ENCODE results near the gene DYNLT3. TPM values are rescaled to one million over a fixed set of nuclear protein-coding genes. Genes with fewer than 3 reads are reported as not detected.

The DYNLT3 gene
- total RNA-seq, 6 experiments from 2014 or later, result 13.1 to 24.4 (median 17.7) TPM

DNA sequence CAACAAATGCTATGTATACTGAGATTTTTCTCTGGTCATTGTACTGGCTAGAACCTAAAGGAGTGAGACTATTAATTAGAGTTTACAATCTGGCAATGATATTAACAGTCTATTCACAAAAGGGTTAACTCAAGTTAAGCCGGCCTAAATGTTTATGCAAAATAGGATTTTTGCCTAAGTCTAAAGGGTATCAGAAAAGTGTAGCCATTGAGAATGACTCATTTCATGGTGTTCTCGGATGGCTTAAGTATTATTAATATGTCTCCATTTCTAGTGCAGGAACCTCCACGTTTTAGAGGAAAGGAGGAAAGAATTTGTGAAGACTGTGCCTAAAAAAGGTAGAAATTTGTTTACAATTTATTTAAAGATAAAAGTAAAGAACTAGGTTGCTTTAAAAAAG, 29.8 kb downstream of the DYNLT3 start:
- H3K36me3 ChIP-seq, result no peaks in the 10 kb centered on the region

DNA sequence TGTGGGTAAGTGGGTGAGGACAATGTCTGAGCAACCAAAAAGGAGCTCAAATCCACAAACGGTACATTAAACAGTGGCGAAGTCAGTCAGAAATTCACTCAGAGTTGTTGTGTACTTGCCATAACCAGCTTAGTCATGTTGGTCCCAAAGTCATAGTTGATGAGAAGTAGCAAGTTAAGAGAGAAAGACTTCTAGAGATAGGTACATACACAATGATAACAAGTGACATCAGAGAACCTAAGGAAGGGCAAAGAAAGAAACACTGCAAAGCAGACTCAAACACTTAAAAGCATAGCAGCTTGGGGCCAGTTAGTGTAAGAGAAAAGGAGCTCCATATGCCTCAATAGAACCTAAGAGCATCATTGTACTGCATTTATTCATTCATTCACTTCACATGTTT, 30.2 kb downstream of the DYNLT3 start:
- WGBS (ENCODE audit: insufficient coverage, low coverage, low lambda C conversion rate, missing lambda C conversion rate), result 83% methylated on average over 2 of the region's 2 CpGs
- ATAC-seq (no peak), DNase-seq (no peak)
- no peaks in the 10 kb centered on the region for H3K9me3 ChIP-seq
- H3K4me1 ChIP-seq, result no peaks in the 10 kb centered on the region
- H3K27ac ChIP-seq, result no peak overlapping the region
- intact Hi-C loops (cut with DNase I), result no loop called here
- H3K4me3 ChIP-seq, result no peak overlapping the region
- no peaks in the 10 kb centered on the region for H3K27me3 ChIP-seq
- TF ChIP-seq, protein P1, sequence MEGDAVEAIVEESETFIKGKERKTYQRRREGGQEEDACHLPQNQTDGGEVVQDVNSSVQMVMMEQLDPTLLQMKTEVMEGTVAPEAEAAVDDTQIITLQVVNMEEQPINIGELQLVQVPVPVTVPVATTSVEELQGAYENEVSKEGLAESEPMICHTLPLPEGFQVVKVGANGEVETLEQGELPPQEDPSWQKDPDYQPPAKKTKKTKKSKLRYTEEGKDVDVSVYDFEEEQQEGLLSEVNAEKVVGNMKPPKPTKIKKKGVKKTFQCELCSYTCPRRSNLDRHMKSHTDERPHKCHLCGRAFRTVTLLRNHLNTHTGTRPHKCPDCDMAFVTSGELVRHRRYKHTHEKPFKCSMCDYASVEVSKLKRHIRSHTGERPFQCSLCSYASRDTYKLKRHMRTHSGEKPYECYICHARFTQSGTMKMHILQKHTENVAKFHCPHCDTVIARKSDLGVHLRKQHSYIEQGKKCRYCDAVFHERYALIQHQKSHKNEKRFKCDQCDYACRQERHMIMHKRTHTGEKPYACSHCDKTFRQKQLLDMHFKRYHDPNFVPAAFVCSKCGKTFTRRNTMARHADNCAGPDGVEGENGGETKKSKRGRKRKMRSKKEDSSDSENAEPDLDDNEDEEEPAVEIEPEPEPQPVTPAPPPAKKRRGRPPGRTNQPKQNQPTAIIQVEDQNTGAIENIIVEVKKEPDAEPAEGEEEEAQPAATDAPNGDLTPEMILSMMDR (IDR thresholded peaks at IDR 0.05), result no peak
- no peak for TF ChIP-seq POLR2A (IDR thresholded peaks at IDR 0.05)
- H3K36me3 ChIP-seq, result no peaks in the 10 kb centered on the region

More for the DNA sequence above, 29.8 kb downstream of the DYNLT3 start:
- TF ChIP-seq POLR2A (IDR thresholded peaks at IDR 0.05), result no peak
- TF ChIP-seq, protein P1 (IDR thresholded peaks at IDR 0.05), result no peak
- Histone ChIP-seq H3K27ac (no peak overlapping the region), H3K27me3 (no peaks in the 10 kb centered on the region), H3K9me3 (no peaks in the 10 kb centered on the region), H3K4me1 (no peaks in the 10 kb centered on the region), H3K4me3 (no peak overlapping the region)
- intact Hi-C loops (cut with DNase I), result no loop called here
- DNase-seq (no peak), ATAC-seq (no peak)
- WGBS (ENCODE audit: insufficient coverage, low coverage, low lambda C conversion rate, missing lambda C conversion rate), result 41% methylated on average over 3 of the region's 3 CpGs

DNA sequence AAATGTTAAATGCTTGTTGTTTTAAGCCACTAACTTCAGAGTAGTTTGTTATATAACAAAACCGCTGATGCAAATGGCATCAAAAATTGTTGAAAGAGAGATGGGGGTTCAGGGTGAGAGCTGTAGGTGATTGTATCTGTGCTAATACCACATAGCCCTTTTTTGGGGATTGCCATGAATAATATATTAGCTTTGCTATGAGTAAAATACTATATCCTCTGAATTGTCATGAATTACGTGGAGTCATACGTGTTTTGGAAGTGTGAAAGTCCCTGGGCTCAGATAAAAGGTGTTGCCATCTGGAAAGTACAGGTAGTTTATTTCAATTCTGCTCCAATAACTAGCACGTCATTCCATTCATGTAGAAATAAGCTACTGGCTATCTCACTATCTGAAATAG, 30.6 kb downstream of the DYNLT3 start:
- H3K36me3 ChIP-seq, result no peaks in the 10 kb centered on the region
- no peaks in the 10 kb centered on the region for H3K9me3 ChIP-seq
- intact Hi-C loops (cut with DNase I), result no loop called here
- WGBS (ENCODE audit: insufficient coverage, low coverage, low lambda C conversion rate, missing lambda C conversion rate), result 45% methylated on average over 4 of the region's 4 CpGs
- DNase-seq (no peak), ATAC-seq (no peak)
- TF ChIP-seq POLR2A (IDR thresholded peaks at IDR 0.05), result no peak
- TF ChIP-seq, protein P1 (IDR thresholded peaks at IDR 0.05), result no peak
- no peak overlapping the region for H3K4me3 ChIP-seq
- no peaks in the 10 kb centered on the region for H3K4me1 ChIP-seq
- H3K27me3 ChIP-seq, result no peaks in the 10 kb centered on the region
- no peak overlapping the region for H3K27ac ChIP-seq

DNA sequence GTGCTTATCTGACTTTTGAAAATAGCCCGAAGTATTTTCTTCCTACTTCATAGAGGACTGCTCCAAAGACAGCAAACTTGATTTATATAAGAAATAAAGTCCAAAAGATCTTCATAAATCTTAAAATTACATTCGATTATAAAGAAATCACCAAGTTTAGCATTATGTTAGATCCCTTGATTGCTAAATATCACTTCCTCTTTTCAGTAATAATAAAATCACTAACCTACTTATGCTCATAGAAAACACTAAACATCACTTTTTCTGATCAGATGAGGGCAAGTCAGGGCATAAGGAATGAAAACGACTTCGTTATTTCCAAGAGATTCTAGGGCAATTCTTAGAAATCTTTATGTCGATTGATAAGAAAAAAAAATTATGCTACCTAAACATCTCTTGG, 32.0 kb downstream of the DYNLT3 start:
- WGBS (ENCODE audit: insufficient coverage, low coverage, low lambda C conversion rate, missing lambda C conversion rate), result 30% methylated on average over 5 of the region's 5 CpGs
- TF ChIP-seq POLR2A (IDR thresholded peaks at IDR 0.05), result no peak
- TF ChIP-seq, protein P1 (IDR thresholded peaks at IDR 0.05), result no peak
- ATAC-seq (no peak), DNase-seq (no peak)
- intact Hi-C loops (cut with DNase I), result no loop called here
- Histone ChIP-seq H3K27me3 (no peaks in the 10 kb centered on the region), H3K4me3 (no peak overlapping the region), H3K4me1 (no peaks in the 10 kb centered on the region), H3K27ac (no peak overlapping the region), H3K36me3 (no peaks in the 10 kb centered on the region), H3K9me3 (no peaks in the 10 kb centered on the region)

DNA sequence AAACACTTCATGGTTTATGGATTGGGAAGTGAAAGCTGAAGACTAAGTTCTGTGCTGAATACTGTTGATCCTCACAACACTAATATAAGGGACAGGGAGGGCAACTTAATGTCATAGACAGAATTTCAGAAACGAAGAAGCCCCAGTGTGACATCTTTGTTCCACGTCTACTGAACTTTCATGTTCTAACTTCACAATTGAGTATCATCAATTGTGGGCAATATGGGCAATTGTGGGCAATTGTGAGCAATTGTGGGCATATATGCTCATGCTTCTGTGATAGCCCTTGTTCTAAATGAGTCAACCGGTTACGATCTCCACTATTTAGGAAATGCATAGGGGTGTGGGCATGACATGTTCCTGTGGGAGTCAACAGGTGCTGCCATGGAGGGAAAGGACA, 33.8 kb downstream of the DYNLT3 start:
- 36% methylated on average over 4 of the region's 4 CpGs for WGBS (ENCODE audit: insufficient coverage, low coverage, low lambda C conversion rate, missing lambda C conversion rate)
- intact Hi-C loops (cut with DNase I), result no loop called here

More for the DNA sequence above, 33.8 kb downstream of the DYNLT3 start:
- DNase-seq (no peak), ATAC-seq (peak in 1 of 4 donors; percentile 39)
- TF ChIP-seq, protein P1 (IDR thresholded peaks at IDR 0.05), result no peak
- no peak for TF ChIP-seq POLR2A (IDR thresholded peaks at IDR 0.05)
- Histone ChIP-seq H3K9me3 (no peaks in the 10 kb centered on the region), H3K4me3 (no peak overlapping the region), H3K36me3 (no peaks in the 10 kb centered on the region), H3K4me1 (no peaks in the 10 kb centered on the region), H3K27ac (no peak overlapping the region), H3K27me3 (no peaks in the 10 kb centered on the region)

Measured in right lobe of liver (tissue), 6 donors.